ENCODE measurements around the gene DCUN1D1. TPM values are rescaled to one million over a fixed set of nuclear protein-coding genes. Genes with fewer than 3 reads are reported as not detected.

The DCUN1D1 gene
- total RNA-seq, 2 donors from 2014 or later: 14.2 to 23.5 TPM

- Histone ChIP-seq H3K27ac (no peak overlapping the region), H3K27me3 (no peaks in the 10 kb centered on the region), H3K4me3 (no peak overlapping the region), H3K9me3 (no peaks in the 10 kb centered on the region), H3K4me1 (peaks cover 0 to 6% of the 10 kb centered on the region in 2 donors), H3K36me3 (peaks cover 18% of the 10 kb centered on the region)
- TF ChIP-seq CTCF (IDR thresholded peaks at IDR 0.05): no peak
- DNase-seq (ENCODE audit: low spot score): no peak
These were observed 69.2 kb downstream of the DCUN1D1 start for GRCh38 chr3:182910936-182911781.

GRCh38 chr3:182909318-182910040 is 70.9 kb downstream of the DCUN1D1 start:
- peaks cover 20% of the 10 kb centered on the region for H3K36me3 ChIP-seq
- DNase-seq (ENCODE audit: low spot score): no peak
- peaks cover 0 to 6% of the 10 kb centered on the region in 2 donors for H3K4me1 ChIP-seq
- no peak overlapping the region for H3K4me3 ChIP-seq
- no peak overlapping the region for H3K27ac ChIP-seq
- H3K9me3 ChIP-seq: no peaks in the 10 kb centered on the region
- peak in 1 of 2 donors; percentile 59 for TF ChIP-seq CTCF (IDR thresholded peaks at IDR 0.05)
- no peaks in the 10 kb centered on the region for H3K27me3 ChIP-seq

- Histone ChIP-seq H3K4me1 (peaks cover 0 to 6% of the 10 kb centered on the region in 2 donors), H3K9me3 (no peaks in the 10 kb centered on the region), H3K4me3 (no peak overlapping the region), H3K36me3 (peaks cover 11% of the 10 kb centered on the region), H3K27ac (no peak overlapping the region), H3K27me3 (no peaks in the 10 kb centered on the region)
- TF ChIP-seq CTCF (IDR thresholded peaks at IDR 0.05): no peak
- no peak for DNase-seq (ENCODE audit: low spot score)
These were observed 71.9 kb downstream of the DCUN1D1 start for GRCh38 chr3:182908471-182908870.

GRCh38 chr3:182906036-182906435 is 74.3 kb downstream of the DCUN1D1 start:
- Histone ChIP-seq H3K27ac (no peak overlapping the region), H3K4me3 (no peak overlapping the region), H3K27me3 (no peaks in the 10 kb centered on the region), H3K4me1 (no peaks in the 10 kb centered on the region), H3K9me3 (no peaks in the 10 kb centered on the region), H3K36me3 (peaks cover 11% of the 10 kb centered on the region)
- no peak for TF ChIP-seq CTCF (IDR thresholded peaks at IDR 0.05)
- no peak for DNase-seq (ENCODE audit: low spot score)

GRCh38 chr3:182905623-182906022 is 74.7 kb downstream of the DCUN1D1 start:
- no peak overlapping the region for H3K4me3 ChIP-seq
- H3K36me3 ChIP-seq: peaks cover 11% of the 10 kb centered on the region
- H3K27ac ChIP-seq: no peak overlapping the region
- no peaks in the 10 kb centered on the region for H3K4me1 ChIP-seq
- H3K27me3 ChIP-seq: no peaks in the 10 kb centered on the region
- no peaks in the 10 kb centered on the region for H3K9me3 ChIP-seq
- TF ChIP-seq CTCF (IDR thresholded peaks at IDR 0.05): no peak
- no peak for DNase-seq (ENCODE audit: low spot score)
